ENCODE measurements around the gene PMEPA1. TPM values are rescaled to one million over a fixed set of nuclear protein-coding genes. Genes with fewer than 3 reads are reported as not detected.

PMEPA1 gene
- polyA plus RNA-seq, 2 of the 4 experiments (the other 2 are of a cell fraction): 131 to 147 TPM

DNA sequence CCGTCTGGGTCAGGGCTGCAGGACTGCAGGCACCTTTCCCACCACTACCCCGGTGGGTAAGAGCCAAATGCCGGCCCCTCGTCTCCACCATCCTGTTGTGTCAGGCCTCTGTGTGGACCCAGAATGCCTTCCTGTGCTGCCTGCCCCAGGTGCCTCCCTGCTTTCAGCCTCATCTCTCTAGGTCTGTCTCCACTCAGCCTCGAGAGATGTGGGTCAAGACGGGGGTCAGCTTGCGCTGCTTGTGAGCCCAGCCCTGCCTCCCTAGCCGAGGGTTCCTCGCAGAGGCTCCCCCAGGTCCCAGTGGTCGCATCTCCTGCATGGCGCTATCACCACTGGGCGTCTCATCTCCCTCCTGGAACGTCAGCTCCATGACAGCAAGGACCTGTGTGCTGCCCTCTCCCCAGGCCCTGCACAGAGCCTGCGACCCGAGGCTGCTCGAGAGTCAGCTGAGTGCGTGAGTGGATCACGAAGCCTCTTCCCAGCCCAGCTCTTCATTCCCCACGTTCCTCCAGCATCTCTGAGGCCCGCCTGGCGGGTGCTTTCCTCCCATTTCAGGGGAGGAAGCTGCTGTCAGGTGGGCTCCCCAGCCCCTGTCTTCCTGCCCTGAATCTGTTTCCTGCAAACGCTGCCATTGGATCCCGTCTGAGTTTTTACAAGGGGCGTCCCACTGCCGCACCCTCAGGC, 50.8 kb downstream of the PMEPA1 start:
- DNase-seq (ENCODE audit: low read depth in 1 of 2, low spot score in 1 of 2) (no peak), FAIRE-seq (no peak), ATAC-seq (no peak)
- peak overlapping the region in 1 of 2 experiments; percentile 49; a peak in 2 of 6 replicates for H3K27ac ChIP-seq
- 90% methylated on average over 23 of the region's 25 CpGs for WGBS (ENCODE audit: missing lambda C conversion rate)
- H3K4me3 ChIP-seq: no peak overlapping the region
- ChIA-PET POLR2A (no interaction called here), CTCF (interaction anchor here (0.7 to 1.3 kb wide), 2 partner anchors 521 to 552 kb away, joined by 4 read pairs; no protein-coding TSS in a partner anchor)
- TF ChIP-seq USF2 (IDR thresholded peaks at IDR 0.05) (no peak), HOXA7 (CRISPR knock-in tag; IDR thresholded peaks at IDR 0.05) (no peak), NFE2L2 (conservative IDR thresholded peaks at IDR 0.05; ENCODE audit: low read length) (no peak), CEBPB (IDR thresholded peaks at IDR 0.05) (no peak)
- TF ChIP-seq, protein P1, sequence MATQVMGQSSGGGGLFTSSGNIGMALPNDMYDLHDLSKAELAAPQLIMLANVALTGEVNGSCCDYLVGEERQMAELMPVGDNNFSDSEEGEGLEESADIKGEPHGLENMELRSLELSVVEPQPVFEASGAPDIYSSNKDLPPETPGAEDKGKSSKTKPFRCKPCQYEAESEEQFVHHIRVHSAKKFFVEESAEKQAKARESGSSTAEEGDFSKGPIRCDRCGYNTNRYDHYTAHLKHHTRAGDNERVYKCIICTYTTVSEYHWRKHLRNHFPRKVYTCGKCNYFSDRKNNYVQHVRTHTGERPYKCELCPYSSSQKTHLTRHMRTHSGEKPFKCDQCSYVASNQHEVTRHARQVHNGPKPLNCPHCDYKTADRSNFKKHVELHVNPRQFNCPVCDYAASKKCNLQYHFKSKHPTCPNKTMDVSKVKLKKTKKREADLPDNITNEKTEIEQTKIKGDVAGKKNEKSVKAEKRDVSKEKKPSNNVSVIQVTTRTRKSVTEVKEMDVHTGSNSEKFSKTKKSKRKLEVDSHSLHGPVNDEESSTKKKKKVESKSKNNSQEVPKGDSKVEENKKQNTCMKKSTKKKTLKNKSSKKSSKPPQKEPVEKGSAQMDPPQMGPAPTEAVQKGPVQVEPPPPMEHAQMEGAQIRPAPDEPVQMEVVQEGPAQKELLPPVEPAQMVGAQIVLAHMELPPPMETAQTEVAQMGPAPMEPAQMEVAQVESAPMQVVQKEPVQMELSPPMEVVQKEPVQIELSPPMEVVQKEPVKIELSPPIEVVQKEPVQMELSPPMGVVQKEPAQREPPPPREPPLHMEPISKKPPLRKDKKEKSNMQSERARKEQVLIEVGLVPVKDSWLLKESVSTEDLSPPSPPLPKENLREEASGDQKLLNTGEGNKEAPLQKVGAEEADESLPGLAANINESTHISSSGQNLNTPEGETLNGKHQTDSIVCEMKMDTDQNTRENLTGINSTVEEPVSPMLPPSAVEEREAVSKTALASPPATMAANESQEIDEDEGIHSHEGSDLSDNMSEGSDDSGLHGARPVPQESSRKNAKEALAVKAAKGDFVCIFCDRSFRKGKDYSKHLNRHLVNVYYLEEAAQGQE (IDR thresholded peaks at IDR 0.05): no peak
- no peaks in the 10 kb centered on the region for H3K9me3 ChIP-seq
- no peak overlapping the region for H3K4me2 ChIP-seq
- H3K4me1 ChIP-seq: peaks cover 79% of the 10 kb centered on the region

DNA sequence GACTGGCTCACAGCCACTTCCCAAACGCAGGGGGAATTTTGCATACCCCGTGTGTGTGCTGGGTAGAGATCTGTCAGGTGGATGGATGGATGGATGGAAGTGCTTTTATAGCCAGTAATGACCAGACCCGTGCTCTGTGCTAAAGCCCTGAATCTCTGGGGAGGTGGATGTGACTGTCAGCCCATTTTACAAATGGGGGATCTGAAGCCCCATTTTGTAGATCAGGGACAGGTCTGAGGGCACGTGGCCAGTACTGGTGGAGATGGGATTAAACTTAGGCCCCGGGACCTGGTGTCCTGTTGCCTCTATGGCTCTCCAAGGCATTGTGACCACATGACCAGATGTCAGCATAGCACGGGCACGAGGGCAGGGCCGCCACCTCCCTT, 51.4 kb downstream of the PMEPA1 start:
- 91% methylated on average over 7 of the region's 8 CpGs for WGBS (ENCODE audit: missing lambda C conversion rate)
- Histone ChIP-seq H3K4me3 (no peak overlapping the region), H3K4me2 (no peak overlapping the region), H3K27ac (peak overlapping the region in 1 of 2 experiments; percentile 49; a peak in 2 of 6 replicates), H3K4me1 (peaks cover 74% of the 10 kb centered on the region), H3K9me3 (no peaks in the 10 kb centered on the region)
- FAIRE-seq: no peak
- ATAC-seq: no peak
- no peak for DNase-seq (ENCODE audit: low read depth in 1 of 2, low spot score in 1 of 2)
- ChIA-PET CTCF (no interaction called here), POLR2A (no interaction called here)
- TF ChIP-seq HOXB5 (CRISPR knock-in tag; IDR thresholded peaks at IDR 0.05) (no peak), HDAC2 (IDR thresholded peaks at IDR 0.05) (no peak), MAFK (IDR thresholded peaks at IDR 0.05; ENCODE audit: partially characterized antibody) (no peak), HEYL (CRISPR knock-in tag; IDR thresholded peaks at IDR 0.05) (no peak), ZFP36 (IDR thresholded peaks at IDR 0.05; ENCODE audit: borderline replicate concordance, partially characterized antibody) (no peak), NR3C1 (IDR thresholded peaks at IDR 0.05) (no peak), POLR2AphosphoS2 (conservative IDR thresholded peaks at IDR 0.05; ENCODE audit: low read length) (no peak), NFE2L2 (conservative IDR thresholded peaks at IDR 0.05; ENCODE audit: low read length) (no peak), TFCP2L1 (CRISPR knock-in tag; IDR thresholded peaks at IDR 0.05) (no peak), ATOH8 (CRISPR knock-in tag; IDR thresholded peaks at IDR 0.05; ENCODE audit: low read depth) (no peak), USF2 (IDR thresholded peaks at IDR 0.05) (no peak), KDM1A (IDR thresholded peaks at IDR 0.05; ENCODE audit: low read depth) (no peak)
- TF ChIP-seq, protein P2, sequence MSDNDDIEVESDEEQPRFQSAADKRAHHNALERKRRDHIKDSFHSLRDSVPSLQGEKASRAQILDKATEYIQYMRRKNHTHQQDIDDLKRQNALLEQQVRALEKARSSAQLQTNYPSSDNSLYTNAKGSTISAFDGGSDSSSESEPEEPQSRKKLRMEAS (IDR thresholded peaks at IDR 0.05): no peak

All from A549 (cell line).